ENCODE measurements around the gene COBL. TPM values are rescaled to one million over a fixed set of nuclear protein-coding genes. Genes with fewer than 3 reads are reported as not detected.
A peak's percentile ranks its signal among the peaks of the same experiment; 100 is the strongest.

The COBL gene
- total and polyA plus RNA-seq, 2 of the 8 experiments (the other 6 are each of a cell fraction or from before 2014, with no cell fraction given) = 13.8 to 40.4 TPM

DNA sequence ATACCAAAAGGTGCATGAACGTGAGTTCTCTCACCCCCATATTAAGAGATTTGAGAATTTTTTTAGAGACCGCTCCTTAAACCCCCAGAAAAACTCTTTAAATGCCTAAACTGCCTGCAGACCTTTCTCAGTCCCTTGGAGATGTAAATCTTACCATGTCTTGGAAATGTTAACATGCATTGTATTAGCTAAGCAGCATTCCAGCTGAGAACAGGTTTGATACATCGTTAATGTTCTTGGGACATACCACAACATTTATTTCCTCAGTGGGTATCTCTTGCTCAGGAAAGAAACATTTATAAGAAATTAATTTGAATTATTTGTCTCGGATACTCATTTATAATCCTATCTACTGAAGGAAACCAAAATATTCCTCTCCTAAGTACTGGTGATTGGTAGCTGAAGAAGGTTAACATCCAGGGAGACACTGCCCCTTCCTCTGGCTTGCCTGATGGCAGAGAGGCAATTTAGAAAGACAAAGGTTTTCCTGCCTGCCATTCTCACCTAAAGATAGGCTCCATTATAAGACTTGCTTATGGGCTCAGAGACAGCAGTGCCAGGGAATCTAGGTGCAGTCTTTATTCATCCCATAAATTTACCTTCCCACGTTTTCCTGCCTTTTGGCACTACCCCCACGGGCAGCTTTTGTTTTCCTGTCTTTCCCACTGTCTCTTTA is 141.2 kb downstream of the COBL start (continued):
- TF ChIP-seq CTBP2 (IDR thresholded peaks at IDR 0.05; ENCODE audit: borderline replicate concordance, insufficient read depth, insufficient read length, low read length) (no peak), NANOG (IDR thresholded peaks at IDR 0.05; ENCODE audit: insufficient read depth, low read depth, low read length, poor library complexity, severe bottlenecking) (peak; percentile 27), SAP30 (IDR thresholded peaks at IDR 0.05; ENCODE audit: insufficient read depth, insufficient replicate concordance, low read length) (no peak), EP300 (IDR thresholded peaks at IDR 0.05; ENCODE audit: borderline replicate concordance in 1 of 2, low read depth in 2 of 2, low read length in 2 of 2) (0 out of 3 replicates have a peak, but pooled peaks of 1 of the 2 experiments have one; percentile 24), SP2 (IDR thresholded peaks at IDR 0.05; ENCODE audit: low read length) (no peak), KDM5A (IDR thresholded peaks at IDR 0.05; ENCODE audit: low read length) (no peak), RFX5 (IDR thresholded peaks at IDR 0.05; ENCODE audit: borderline replicate concordance, low read depth, low read length) (no peak), SP4 (IDR thresholded peaks at IDR 0.05; ENCODE audit: low read length) (no peak), EGR1 (IDR thresholded peaks at IDR 0.05; ENCODE audit: borderline replicate concordance, low read depth, low read length) (no peak), JUN (IDR thresholded peaks at IDR 0.05; ENCODE audit: low read depth, low read length) (no peak), CREB1 (IDR thresholded peaks at IDR 0.05) (no peak), CBX5 (IDR thresholded peaks at IDR 0.05; ENCODE audit: low read depth, low read length) (no peak), RXRA (IDR thresholded peaks at IDR 0.05; ENCODE audit: insufficient read depth, low read depth, low read length) (no peak), PHF8 (conservative IDR thresholded peaks at IDR 0.05; ENCODE audit: low read depth, low read length) (no peak), EZH2 (IDR thresholded peaks at IDR 0.05; ENCODE audit: low read depth, low read length, severe bottlenecking) (no peak), POU5F1 (IDR thresholded peaks at IDR 0.05; ENCODE audit: low read depth, low read length) (no peak), CHD1 (IDR thresholded peaks at IDR 0.05; ENCODE audit: low read depth, low read length) (no peak), CEBPB (IDR thresholded peaks at IDR 0.05; ENCODE audit: low read depth, low read length) (no peak), TCF12 (IDR thresholded peaks at IDR 0.05; ENCODE audit: low read depth, low read length) (no peak), YY1 (IDR thresholded peaks at IDR 0.05; ENCODE audit: low read depth, low read length) (0 out of 2 replicates have a peak, but pooled peaks have one; percentile 48), GTF2F1 (IDR thresholded peaks at IDR 0.05; ENCODE audit: borderline replicate concordance, low read depth, low read length) (no peak)
- TF ChIP-seq, protein P1, sequence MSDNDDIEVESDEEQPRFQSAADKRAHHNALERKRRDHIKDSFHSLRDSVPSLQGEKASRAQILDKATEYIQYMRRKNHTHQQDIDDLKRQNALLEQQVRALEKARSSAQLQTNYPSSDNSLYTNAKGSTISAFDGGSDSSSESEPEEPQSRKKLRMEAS (IDR thresholded peaks at IDR 0.05) = no peak
- TF ChIP-seq, protein P2, sequence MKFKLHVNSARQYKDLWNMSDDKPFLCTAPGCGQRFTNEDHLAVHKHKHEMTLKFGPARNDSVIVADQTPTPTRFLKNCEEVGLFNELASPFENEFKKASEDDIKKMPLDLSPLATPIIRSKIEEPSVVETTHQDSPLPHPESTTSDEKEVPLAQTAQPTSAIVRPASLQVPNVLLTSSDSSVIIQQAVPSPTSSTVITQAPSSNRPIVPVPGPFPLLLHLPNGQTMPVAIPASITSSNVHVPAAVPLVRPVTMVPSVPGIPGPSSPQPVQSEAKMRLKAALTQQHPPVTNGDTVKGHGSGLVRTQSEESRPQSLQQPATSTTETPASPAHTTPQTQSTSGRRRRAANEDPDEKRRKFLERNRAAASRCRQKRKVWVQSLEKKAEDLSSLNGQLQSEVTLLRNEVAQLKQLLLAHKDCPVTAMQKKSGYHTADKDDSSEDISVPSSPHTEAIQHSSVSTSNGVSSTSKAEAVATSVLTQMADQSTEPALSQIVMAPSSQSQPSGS (IDR thresholded peaks at IDR 0.05; ENCODE audit: low read length) = no peak
